Activated CD4-positive, alpha-beta T cell treated with anti-CD3 and anti-CD28 coated beads, Interleukin-2, amount 50 U/mL, for 16 hours (primary cell): ENCODE measurements around the gene ARPC5L.
A peak's percentile ranks its signal among the peaks of the same experiment; 100 is the strongest.
"Not testable (repeated sequence)": the region's sequence is repeated elsewhere in the genome, so short reads cannot be mapped to it uniquely, and the experiment has no call there.

Experiments
- DNase-seq: peaks from one replicate; pipeline ENCODE4 v3.0.0-alpha.2; 2020

ARPC5L gene

DNA sequence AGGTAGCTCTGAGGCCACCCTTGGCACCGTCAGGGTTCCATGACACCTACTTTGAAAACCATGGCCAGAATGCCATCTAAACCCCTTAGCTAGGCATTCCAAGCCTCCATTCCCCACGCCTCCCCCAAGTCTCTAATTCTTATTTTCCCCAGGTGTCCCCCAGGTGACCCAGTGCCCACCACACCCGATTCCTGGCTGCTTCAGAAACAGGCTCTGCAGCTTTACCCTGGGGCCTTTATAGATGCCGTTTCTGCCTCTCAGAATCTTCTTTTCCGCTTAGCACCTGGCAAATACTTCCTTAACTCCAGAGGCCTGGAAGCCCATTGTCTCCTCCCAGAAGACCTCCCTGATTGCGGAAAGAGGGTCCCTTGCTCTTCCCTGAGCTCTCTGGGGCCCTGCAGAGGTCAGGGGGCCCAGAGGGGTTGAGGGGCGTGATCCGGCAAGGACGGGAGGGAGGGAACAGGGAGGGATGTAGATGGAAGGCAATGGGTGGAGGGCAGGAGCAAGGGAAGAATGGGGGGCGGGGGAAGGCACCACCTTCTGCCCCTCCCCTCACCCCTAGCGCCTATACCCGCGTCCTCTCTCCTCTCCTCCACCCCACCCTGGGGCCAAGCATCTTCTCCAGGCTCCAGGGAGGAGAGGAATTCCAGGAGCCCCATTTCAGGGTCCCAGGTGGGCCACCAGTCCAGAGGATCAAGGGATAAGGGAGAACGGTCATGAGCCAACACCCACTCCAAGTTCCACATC lies 20.7 kb upstream of the ARPC5L start:
- no peak for DNase-seq

GRCh38 chr9:124843456-124844034 lies 18.4 kb upstream of the ARPC5L start:
- DNase-seq: no peak

DNA sequence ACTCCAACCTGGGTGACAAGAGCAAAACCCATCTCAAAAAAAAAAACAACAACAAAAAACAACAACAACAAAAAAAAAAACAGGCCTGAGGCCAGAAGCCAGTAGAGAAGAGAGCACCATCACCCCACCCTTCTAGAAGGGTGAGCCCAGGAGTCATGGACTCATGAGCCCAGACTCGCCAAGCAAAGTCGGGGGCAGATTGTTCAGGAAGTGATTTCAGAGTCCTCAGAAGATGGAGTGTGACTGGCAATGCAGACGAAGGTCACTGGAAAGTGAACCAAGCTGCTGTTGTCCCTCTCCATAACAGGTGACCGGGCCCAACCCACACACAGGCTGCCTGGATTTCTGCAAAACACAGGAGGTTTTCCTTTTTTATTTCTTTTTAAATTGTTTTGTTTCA lies 17.6 kb upstream of the ARPC5L start:
- no peak for DNase-seq

DNA sequence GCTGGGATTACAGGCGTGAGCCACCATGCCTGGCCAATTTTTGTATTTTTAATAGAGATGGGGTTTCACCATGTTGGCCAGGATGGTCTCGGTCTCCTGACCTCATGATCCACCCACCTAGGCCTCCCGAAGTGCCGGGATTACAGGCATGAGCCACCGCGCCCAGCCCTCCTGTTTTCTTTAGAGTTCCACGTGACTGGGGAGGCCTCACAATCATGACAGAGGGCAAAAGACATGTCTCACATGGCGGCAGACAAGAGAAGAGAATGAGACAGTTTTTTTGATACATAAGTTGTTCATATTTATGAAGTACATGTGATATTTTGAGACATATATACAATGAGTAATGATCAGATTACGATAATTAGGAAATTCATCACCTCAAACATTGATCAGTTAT lies 15.5 kb upstream of the ARPC5L start:
- not testable (repeated sequence) for DNase-seq

DNA sequence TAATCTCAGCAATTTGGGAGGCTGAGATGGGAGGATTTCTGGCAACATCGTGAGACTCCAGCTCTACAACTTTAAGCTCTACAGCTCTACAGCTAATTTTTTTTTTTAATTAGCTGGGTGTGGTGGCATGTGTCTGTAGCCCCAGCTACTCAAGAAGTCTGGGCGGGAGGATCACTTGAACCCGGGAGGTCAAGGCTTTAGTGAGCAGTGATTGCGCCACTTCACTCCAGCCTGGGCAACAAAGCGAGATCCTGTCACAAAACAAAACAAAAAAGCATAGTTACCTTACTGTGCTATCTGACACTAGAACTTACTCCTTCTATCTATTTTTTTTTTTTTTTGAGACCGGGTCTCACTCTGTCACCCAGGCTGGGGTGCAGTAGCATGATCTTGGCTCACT lies 15.0 kb upstream of the ARPC5L start:
- no peak for DNase-seq

DNA sequence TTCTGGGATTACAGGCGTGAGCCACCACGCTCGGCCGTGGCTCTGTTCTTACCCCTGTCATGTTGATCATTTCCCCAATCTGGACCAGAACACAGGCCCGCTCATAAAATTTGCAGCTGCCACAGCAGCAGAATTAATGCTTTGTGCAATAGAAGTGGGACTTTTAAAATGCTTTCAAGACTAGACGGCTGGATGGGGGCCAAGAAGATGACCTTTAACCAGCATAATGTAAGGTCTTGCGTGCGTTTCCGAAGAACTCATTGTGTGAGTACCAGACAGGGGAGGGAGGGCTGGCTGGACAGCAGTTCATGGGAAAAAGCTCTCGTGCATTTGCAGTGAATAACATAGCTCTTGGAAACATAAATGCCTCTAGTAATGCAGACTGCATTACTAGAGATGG lies 12.1 kb upstream of the ARPC5L start:
- DNase-seq: no peak

DNA sequence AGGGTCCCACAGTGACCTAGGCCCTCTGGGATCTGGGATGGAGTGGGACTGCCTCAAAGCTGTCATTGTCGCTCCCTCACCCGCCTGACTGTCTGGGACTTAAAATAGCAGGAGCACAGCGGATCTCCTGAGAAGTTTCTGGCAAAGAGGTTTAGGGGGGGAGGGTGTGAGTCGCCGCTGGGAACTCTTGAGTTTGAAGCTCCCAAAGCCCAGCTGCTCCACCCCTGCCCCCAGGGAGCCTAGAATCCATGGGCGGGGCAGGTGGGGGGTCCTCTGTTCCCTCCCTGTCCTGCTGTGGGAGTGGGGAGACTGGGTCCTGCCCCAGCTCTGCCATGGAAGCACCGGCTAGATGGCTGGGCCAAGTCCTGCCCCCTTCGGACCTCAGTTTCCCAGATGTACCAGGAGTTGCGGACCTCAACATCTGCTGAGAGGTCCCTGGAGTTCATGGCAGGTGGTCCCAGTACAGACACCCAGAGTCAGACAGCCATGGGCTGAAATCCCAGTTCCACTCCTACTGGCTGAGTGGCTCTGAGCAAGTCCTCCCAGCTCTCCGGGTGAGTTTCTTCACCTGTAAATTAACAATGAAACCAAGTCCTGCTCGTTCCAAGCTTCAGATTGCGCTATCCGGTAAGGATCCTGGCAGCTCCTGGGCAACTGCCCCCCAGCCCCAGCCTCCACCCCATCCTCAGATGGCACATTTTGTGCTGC lies 9.7 kb upstream of the ARPC5L start:
- no peak for DNase-seq

DNA sequence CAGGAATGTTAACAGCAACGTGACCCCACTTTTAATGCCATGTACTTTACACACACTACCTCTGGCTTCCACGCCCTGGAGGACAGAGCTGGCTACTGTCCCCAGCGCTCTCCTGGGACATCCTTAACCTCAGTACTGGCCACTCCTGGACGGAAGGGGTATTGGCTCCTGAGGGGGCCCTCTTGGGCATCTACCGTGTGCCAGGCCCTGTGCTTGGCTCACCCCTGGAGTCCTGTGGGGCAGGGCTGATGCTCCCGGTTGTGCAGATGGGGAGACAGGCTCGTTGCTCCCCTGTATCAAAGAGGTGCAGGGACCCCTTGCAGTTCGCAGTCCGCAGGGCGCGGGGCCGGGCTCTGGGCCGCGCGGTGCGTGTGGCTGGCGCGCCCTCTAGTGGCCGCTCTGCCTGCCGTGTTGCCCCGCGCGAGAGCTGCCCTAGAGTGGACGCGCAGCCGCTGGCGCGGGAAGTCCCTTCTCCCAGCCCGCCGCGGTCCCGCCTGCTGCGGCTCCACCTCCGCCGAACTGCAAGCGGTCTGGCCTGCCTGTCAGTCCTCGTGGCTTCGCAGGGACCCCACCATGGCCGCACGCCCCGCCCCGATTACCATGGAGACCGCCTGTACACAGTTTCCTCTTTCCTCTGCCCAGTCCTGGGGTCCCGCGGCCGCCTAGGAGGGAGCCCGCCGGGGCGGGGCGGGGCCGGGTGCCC lies 8.9 kb upstream of the ARPC5L start, which contains the start of gene WDR38:
TSS of gene WDR38 (plus strand) at position 632 of the 703 bp plus-strand sequence. CDS start 72 bp downstream, outside the sequence.
- DNase-seq: peak; percentile 78

DNA sequence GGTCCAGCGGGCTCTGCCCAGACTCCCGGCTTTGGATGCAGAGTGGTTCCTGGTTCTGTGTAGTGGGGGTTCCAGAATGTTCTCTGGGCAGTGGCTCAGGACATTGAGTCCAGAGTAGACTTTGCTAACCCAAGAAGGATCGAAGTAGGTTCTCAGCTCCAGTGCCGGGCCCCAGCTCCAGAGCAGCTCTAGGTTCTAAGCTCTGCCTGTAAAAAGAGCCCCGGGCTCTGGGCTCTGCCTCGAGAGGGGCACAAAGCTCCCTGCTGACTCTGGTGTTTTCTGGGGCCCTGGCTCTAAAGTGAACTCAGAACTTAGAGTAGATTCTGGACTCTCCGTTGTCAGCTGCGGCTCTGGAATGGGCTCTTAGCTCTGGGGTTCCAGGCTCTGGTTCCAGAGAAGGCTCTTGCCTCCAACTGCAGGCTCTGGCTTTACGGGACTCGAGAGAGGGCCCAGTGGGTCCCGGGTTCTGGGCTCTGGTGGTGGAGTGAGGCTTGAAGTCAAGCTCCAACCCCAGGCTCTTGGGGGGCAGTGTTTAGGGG lies 8.3 kb upstream of the ARPC5L start:
- no peak for DNase-seq

- DNase-seq: no peak
Measured at GRCh38 chr9:124854161-124854560, 7.8 kb upstream of the ARPC5L start.

DNA sequence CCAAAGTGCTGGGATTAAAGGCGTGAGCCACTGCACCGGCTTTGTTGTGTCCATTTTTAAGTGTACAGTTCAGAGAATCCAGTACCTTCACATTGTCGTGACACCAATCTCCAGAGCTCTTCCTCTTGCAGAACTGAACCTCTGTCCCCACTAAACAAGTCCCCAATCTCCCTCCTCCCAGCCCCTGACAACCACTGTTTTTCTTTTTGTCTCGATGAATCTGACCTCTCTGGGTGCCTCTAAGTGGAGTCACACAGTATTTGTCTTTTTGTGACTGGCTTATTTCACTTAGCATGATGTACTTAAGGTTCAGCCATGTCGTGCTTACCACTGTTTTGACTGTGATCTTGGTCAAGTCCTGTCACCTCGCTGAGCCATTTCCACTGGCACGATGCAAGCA lies 7.1 kb upstream of the ARPC5L start:
- DNase-seq: no peak

GRCh38 chr9:124855566-124855943 lies 6.4 kb upstream of the ARPC5L start:
- DNase-seq: no peak

DNA sequence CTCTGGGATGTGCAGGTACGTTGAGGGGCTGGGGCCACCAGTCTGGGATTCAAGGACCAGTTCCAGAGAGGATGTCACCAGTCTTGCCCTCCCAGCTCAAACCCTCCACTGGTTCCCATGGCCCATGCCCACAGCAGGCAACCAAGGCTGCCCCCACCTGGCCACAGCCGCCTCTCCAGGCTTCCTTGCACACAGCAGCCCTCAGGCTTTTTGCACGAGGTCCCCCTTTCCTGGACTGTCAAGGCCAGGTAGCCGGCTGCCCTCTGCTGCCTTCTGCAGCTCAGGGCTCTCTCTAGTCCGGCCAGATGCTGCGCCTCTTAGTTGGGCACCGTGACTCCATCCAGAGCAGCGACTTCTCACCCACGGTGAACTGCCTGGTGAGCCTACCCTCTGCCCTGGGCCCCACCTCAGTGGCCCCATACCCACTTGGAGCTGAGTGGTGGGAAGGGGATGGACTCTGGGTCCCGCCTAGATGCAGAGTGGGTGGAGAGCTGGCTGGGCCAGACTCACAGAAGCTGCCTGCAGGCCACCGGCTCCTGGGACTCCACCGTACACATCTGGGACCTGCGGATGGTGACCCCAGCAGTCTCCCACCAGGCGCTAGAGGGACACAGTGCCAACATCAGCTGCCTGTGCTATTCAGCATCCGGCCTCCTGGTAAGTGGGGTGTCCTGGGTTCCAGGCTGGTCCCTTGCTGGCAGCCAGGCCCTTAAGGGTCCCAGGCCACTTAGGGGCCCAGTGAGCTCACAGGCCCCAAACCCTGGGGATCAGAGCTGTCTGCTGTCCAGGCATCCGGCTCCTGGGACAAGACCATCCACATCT lies 5.8 kb upstream of the ARPC5L start:
- no peak for DNase-seq

GRCh38 chr9:124857533-124858162 lies 4.3 kb upstream of the ARPC5L start:
- no peak for DNase-seq

GRCh38 chr9:124858330-124859046 lies 3.4 kb upstream of the ARPC5L start:
- DNase-seq: no peak

- DNase-seq: no peak
Measured at GRCh38 chr9:124859803-124860581, 1.9 kb upstream of the ARPC5L start.

DNA sequence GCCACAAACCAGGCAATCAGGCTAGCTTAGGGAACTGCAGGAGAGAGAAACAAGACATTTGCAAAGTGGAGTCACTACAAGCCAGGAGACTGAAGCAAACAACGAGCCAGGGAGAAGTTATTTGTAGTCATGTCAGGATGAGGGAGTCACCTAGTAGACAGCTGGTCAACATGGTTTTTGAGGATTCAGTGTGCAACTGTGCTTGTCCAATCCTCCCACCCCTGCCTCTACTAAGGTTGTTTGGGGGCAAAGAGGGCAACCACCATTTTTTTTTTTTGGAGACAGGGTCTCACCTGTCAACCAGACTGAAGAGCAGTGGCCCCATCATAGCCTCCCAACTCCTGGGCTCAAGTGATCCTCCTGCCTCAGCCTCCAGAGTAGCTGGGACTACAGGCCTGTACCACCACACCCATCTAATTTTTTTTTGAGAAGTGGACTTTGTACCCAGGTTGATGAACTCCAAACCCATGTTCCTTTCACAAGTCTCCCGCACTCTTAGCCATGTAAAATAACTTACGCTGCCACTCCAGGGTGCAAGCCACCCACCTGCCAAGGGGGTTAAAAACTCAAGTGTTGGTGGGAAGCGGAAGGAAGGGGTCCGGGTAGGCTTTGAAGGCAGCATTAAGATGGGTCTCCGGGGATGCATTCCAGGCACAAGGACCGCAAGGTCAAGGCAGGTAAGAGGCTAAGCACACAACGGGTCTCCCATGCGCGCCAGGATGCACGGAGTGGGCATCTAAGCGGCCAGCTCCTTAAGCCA lies 1.2 kb upstream of the ARPC5L start:
- no peak for DNase-seq

DNA sequence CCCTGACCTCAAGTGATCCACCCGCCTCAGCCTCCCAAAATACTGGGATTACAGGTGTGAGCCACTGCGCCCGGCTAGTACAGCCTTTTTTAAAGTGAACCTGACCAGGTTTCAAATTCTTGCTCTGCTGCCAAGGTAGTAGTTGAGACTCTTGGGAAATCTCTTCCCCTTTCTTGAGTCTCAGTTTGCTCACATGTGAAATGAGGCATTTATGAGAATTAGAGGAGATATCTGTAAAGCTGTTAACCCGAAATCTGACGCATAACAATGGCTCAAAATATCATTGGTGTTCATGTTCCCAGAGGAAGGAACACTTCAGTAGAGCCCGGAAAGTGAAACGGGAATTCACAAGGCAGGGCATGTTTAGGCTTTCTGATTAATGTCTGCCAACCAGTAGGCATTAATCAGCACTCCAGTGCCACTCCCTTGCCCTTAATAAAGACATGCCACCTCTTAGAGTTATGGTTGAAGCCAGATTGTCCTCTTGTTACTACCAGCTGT lies 1.5 kb downstream of the ARPC5L start:
- no peak for DNase-seq
